GM21528 (cell line): ENCODE results near the gene ZBTB20.

Experiments
- ATAC-seq: cut with Tn5 transposase; IDR thresholded peaks from one replicate; pipeline ENCODE4 v1.9.1; 2021; ENCODE audit warnings: mild to moderate bottlenecking, moderate library complexity; ENCODE audit not compliant: unreplicated experiment, low FRiP score

ZBTB20 gene

GRCh38 chr3:114508976-114509375 is 638.1 kb downstream of the ZBTB20 start:
- ATAC-seq: no peak

GRCh38 chr3:114508208-114508607 is 638.9 kb downstream of the ZBTB20 start:
- ATAC-seq: no peak

- no peak for ATAC-seq
These were observed 640.3 kb downstream of the ZBTB20 start for GRCh38 chr3:114506591-114507300.

- ATAC-seq: no peak
These were observed 642.0 kb downstream of the ZBTB20 start for GRCh38 chr3:114504941-114505628.

GRCh38 chr3:114502204-114502603 is 644.9 kb downstream of the ZBTB20 start:
- ATAC-seq: no peak

- ATAC-seq: no peak
These were observed 647.1 kb downstream of the ZBTB20 start for GRCh38 chr3:114499976-114500375.

- ATAC-seq: no peak
These were observed 648.3 kb downstream of the ZBTB20 start for GRCh38 chr3:114498539-114499370.

GRCh38 chr3:114496874-114497273 is 650.2 kb downstream of the ZBTB20 start:
- no peak for ATAC-seq

GRCh38 chr3:114496466-114496865 is 650.6 kb downstream of the ZBTB20 start:
- ATAC-seq: no peak

- ATAC-seq: no peak
These were observed 651.1 kb downstream of the ZBTB20 start for GRCh38 chr3:114496021-114496434.

- ATAC-seq: no peak
These were observed 652.6 kb downstream of the ZBTB20 start for GRCh38 chr3:114494498-114494897.

- no peak for ATAC-seq
These were observed 656.3 kb downstream of the ZBTB20 start for GRCh38 chr3:114490829-114491228.

- ATAC-seq: no peak
These were observed 659.6 kb downstream of the ZBTB20 start for GRCh38 chr3:114487502-114487901.

- ATAC-seq: no peak
These were observed 662.2 kb downstream of the ZBTB20 start for GRCh38 chr3:114484919-114485318.

- ATAC-seq: no peak
These were observed 666.0 kb downstream of the ZBTB20 start for GRCh38 chr3:114481113-114481512.

GRCh38 chr3:114480442-114480841 is 666.6 kb downstream of the ZBTB20 start:
- ATAC-seq: no peak

GRCh38 chr3:114478801-114479200 is 668.3 kb downstream of the ZBTB20 start:
- no peak for ATAC-seq

- ATAC-seq: no peak
These were observed 670.6 kb downstream of the ZBTB20 start for GRCh38 chr3:114476511-114476910.

GRCh38 chr3:114471478-114471877 is 675.6 kb downstream of the ZBTB20 start:
- no peak for ATAC-seq

- ATAC-seq: no peak
These were observed 678.0 kb downstream of the ZBTB20 start for GRCh38 chr3:114469070-114469469.

- no peak for ATAC-seq
These were observed 680.3 kb downstream of the ZBTB20 start for GRCh38 chr3:114466816-114467215.
